Effector memory CD8-positive, alpha-beta T cell (primary cell): Measurements from ENCODE around the gene HES1.
"Not testable (repeated sequence)": the region's sequence is repeated elsewhere in the genome, so short reads cannot be mapped to it uniquely, and the experiment has no call there.

ENCODE experiments used
- ATAC-seq: fragments of 150-1000 bp; cut with Tn5 transposase; replicated peaks from 2 replicates; pipeline ENCODE4 v1.10.0; 2021; ENCODE audit warnings: mild to moderate bottlenecking, moderate library complexity
- DNase-seq, 3 experiments: peaks; one replicate each; pipeline ENCODE4 v3.0.0; 2021
- H3K27ac Mint-ChIP-seq, 2 donors: one replicate each; pipeline ENCODE4 v1.8.0; 2022; ENCODE audit warnings: mild to moderate bottlenecking in 2 of 2, mixed read lengths in 2 of 2, moderate library complexity in 2 of 2
- H3K27me3 Mint-ChIP-seq, 2 donors: one replicate each; pipeline ENCODE4 v1.8.0; 2022; ENCODE audit warnings: mixed read lengths in 2 of 2
- H3K36me3 Mint-ChIP-seq: one replicate; pipeline ENCODE4 v1.8.0; 2022; ENCODE audit warnings: mild to moderate bottlenecking, moderate library complexity, mixed read lengths; ENCODE audit not compliant: insufficient read depth
- H3K4me1 Mint-ChIP-seq, 2 donors: one replicate each; pipeline ENCODE4 v1.8.0; 2022; ENCODE audit warnings: low read depth in 2 of 2, mixed read lengths in 2 of 2
- H3K4me3 Mint-ChIP-seq, 2 donors: one replicate each; pipeline ENCODE4 v1.8.0; 2022; ENCODE audit warnings: mild to moderate bottlenecking in 2 of 2, mixed read lengths in 2 of 2, moderate library complexity in 2 of 2
- H3K9me3 Mint-ChIP-seq, 2 donors: one replicate each; pipeline ENCODE4 v1.8.0; 2022; ENCODE audit warnings: mixed read lengths in 2 of 2

HES1 gene

GRCh38 chr3:194147679-194148078, 11.7 kb downstream of the HES1 start:
- peaks cover 28 to 53% of the 10 kb centered on the region in 2 donors for H3K27me3 Mint-ChIP-seq
- no peak overlapping the region for H3K27ac Mint-ChIP-seq
- H3K36me3 Mint-ChIP-seq = no peaks in the 10 kb centered on the region
- no peak overlapping the region for H3K4me3 Mint-ChIP-seq
- DNase-seq (no peak), ATAC-seq (no peak)
- H3K4me1 Mint-ChIP-seq = no peaks in the 10 kb centered on the region
- no peaks in the 10 kb centered on the region for H3K9me3 Mint-ChIP-seq

- H3K36me3 Mint-ChIP-seq = no peaks in the 10 kb centered on the region
- ATAC-seq = no peak
- peaks cover 33 to 55% of the 10 kb centered on the region in 2 donors for H3K27me3 Mint-ChIP-seq
- H3K9me3 Mint-ChIP-seq = no peaks in the 10 kb centered on the region
- DNase-seq = no peak
- H3K4me1 Mint-ChIP-seq = no peaks in the 10 kb centered on the region
- H3K27ac Mint-ChIP-seq = no peak overlapping the region
- H3K4me3 Mint-ChIP-seq = no peak overlapping the region
These were observed 12.4 kb downstream of the HES1 start for GRCh38 chr3:194148383-194148782.

- H3K4me3 Mint-ChIP-seq = no peak overlapping the region
- H3K4me1 Mint-ChIP-seq = no peaks in the 10 kb centered on the region
- ATAC-seq (no peak), DNase-seq (no peak)
- no peak overlapping the region for H3K27ac Mint-ChIP-seq
- H3K9me3 Mint-ChIP-seq = no peaks in the 10 kb centered on the region
- no peaks in the 10 kb centered on the region for H3K36me3 Mint-ChIP-seq
- peaks cover 53 to 58% of the 10 kb centered on the region in 2 donors for H3K27me3 Mint-ChIP-seq
These were observed 14.4 kb downstream of the HES1 start for GRCh38 chr3:194150252-194150934.

- peaks cover 59 to 60% of the 10 kb centered on the region in 2 donors for H3K27me3 Mint-ChIP-seq
- H3K4me3 Mint-ChIP-seq, H3K27ac Mint-ChIP-seq, H3K4me1 Mint-ChIP-seq, H3K36me3 Mint-ChIP-seq, ATAC-seq, H3K9me3 Mint-ChIP-seq, DNase-seq: not testable (repeated sequence)
These were observed 15.0 kb downstream of the HES1 start for GRCh38 chr3:194150935-194151302.

- ATAC-seq (no peak), DNase-seq (no peak)
- Mint-ChIP-seq H3K27ac (no peak overlapping the region), H3K4me1 (no peaks in the 10 kb centered on the region), H3K36me3 (no peaks in the 10 kb centered on the region), H3K4me3 (no peak overlapping the region), H3K27me3 (peaks cover 51 to 65% of the 10 kb centered on the region in 2 donors), H3K9me3 (no peaks in the 10 kb centered on the region)
These were observed 18.4 kb downstream of the HES1 start for GRCh38 chr3:194154346-194154745.

GRCh38 chr3:194156095-194156494, 20.1 kb downstream of the HES1 start:
- DNase-seq (no peak), ATAC-seq (no peak)
- Mint-ChIP-seq H3K27ac (no peak overlapping the region), H3K4me1 (no peaks in the 10 kb centered on the region), H3K27me3 (peaks cover 54 to 75% of the 10 kb centered on the region in 2 donors), H3K4me3 (no peak overlapping the region), H3K9me3 (no peaks in the 10 kb centered on the region), H3K36me3 (no peaks in the 10 kb centered on the region)

- no peak overlapping the region for H3K27ac Mint-ChIP-seq
- H3K27me3 Mint-ChIP-seq = peaks cover 47 to 76% of the 10 kb centered on the region in 2 donors
- no peaks in the 10 kb centered on the region for H3K36me3 Mint-ChIP-seq
- H3K4me3 Mint-ChIP-seq = no peak overlapping the region
- no peaks in the 10 kb centered on the region for H3K4me1 Mint-ChIP-seq
- H3K9me3 Mint-ChIP-seq = no peaks in the 10 kb centered on the region
- DNase-seq (no peak), ATAC-seq (no peak)
These were observed 23.0 kb downstream of the HES1 start for GRCh38 chr3:194158942-194159439.

GRCh38 chr3:194160158-194160557, 24.2 kb downstream of the HES1 start:
- Mint-ChIP-seq H3K4me1 (no peaks in the 10 kb centered on the region), H3K9me3 (no peaks in the 10 kb centered on the region), H3K27me3 (peaks cover 39 to 73% of the 10 kb centered on the region in 2 donors), H3K27ac (no peak overlapping the region), H3K4me3 (no peak overlapping the region), H3K36me3 (no peaks in the 10 kb centered on the region)
- ATAC-seq = no peak
- no peak for DNase-seq

- no peak overlapping the region for H3K27ac Mint-ChIP-seq
- no peaks in the 10 kb centered on the region for H3K9me3 Mint-ChIP-seq
- H3K4me3 Mint-ChIP-seq = no peak overlapping the region
- peaks cover 37 to 73% of the 10 kb centered on the region in 2 donors for H3K27me3 Mint-ChIP-seq
- H3K36me3 Mint-ChIP-seq = no peaks in the 10 kb centered on the region
- no peak for DNase-seq
- ATAC-seq = no peak
- no peaks in the 10 kb centered on the region for H3K4me1 Mint-ChIP-seq
These were observed 25.4 kb downstream of the HES1 start for GRCh38 chr3:194161131-194162045.

GRCh38 chr3:194162070-194162678, 26.2 kb downstream of the HES1 start:
- no peaks in the 10 kb centered on the region for H3K9me3 Mint-ChIP-seq
- H3K4me3 Mint-ChIP-seq = no peak overlapping the region
- no peaks in the 10 kb centered on the region for H3K36me3 Mint-ChIP-seq
- ATAC-seq (no peak), DNase-seq (no peak)
- no peak overlapping the region for H3K27ac Mint-ChIP-seq
- H3K4me1 Mint-ChIP-seq = no peaks in the 10 kb centered on the region
- peaks cover 41 to 78% of the 10 kb centered on the region in 2 donors for H3K27me3 Mint-ChIP-seq

GRCh38 chr3:194162817-194163584, 27.1 kb downstream of the HES1 start:
- no peak overlapping the region for H3K4me3 Mint-ChIP-seq
- DNase-seq = no peak
- H3K4me1 Mint-ChIP-seq = no peaks in the 10 kb centered on the region
- no peak overlapping the region for H3K27ac Mint-ChIP-seq
- ATAC-seq = no peak
- peaks cover 47 to 78% of the 10 kb centered on the region in 2 donors for H3K27me3 Mint-ChIP-seq
- no peaks in the 10 kb centered on the region for H3K9me3 Mint-ChIP-seq
- no peaks in the 10 kb centered on the region for H3K36me3 Mint-ChIP-seq

GRCh38 chr3:194163697-194164096, 27.7 kb downstream of the HES1 start:
- H3K4me3 Mint-ChIP-seq = no peak overlapping the region
- H3K4me1 Mint-ChIP-seq = no peaks in the 10 kb centered on the region
- H3K9me3 Mint-ChIP-seq = no peaks in the 10 kb centered on the region
- ATAC-seq (no peak), DNase-seq (no peak)
- H3K27ac Mint-ChIP-seq = no peak overlapping the region
- H3K36me3 Mint-ChIP-seq = no peaks in the 10 kb centered on the region
- peaks cover 54 to 78% of the 10 kb centered on the region in 2 donors for H3K27me3 Mint-ChIP-seq

GRCh38 chr3:194164861-194165260, 28.9 kb downstream of the HES1 start:
- H3K9me3 Mint-ChIP-seq = no peaks in the 10 kb centered on the region
- ATAC-seq = no peak
- H3K27me3 Mint-ChIP-seq = peaks cover 65 to 86% of the 10 kb centered on the region in 2 donors
- no peak overlapping the region for H3K27ac Mint-ChIP-seq
- no peak overlapping the region for H3K4me3 Mint-ChIP-seq
- H3K36me3 Mint-ChIP-seq = no peaks in the 10 kb centered on the region
- no peaks in the 10 kb centered on the region for H3K4me1 Mint-ChIP-seq
- DNase-seq = no peak
